CD4-positive, alpha-beta T cell (primary cell): ENCODE measurements around the gene ARMC9. TPM values are rescaled to one million over a fixed set of nuclear protein-coding genes. Genes with fewer than 3 reads are reported as not detected.

ENCODE experiments used
- ATAC-seq: fragments of 200-7000 bp; cut with Tn5 transposase; one replicate; pipeline ENCODE4 v1.10.0; 2022; ENCODE audit warnings: mild to moderate bottlenecking; ENCODE audit not compliant: poor library complexity
- CTCF ChIA-PET: fragments of 350-600 bp; sonication (Branson Sonifier 250); formaldehyde crosslinking; loops from one replicate; lab custom pipeline; 2021; ENCODE audit warnings: antibody characterized with exemption, inconsistent platforms; lab: Charles Lee
- POLR2A ChIA-PET: fragments of 350-600 bp; sonication (Branson Sonifier 250); formaldehyde crosslinking; loops from one replicate; lab custom pipeline; 2021; ENCODE audit warnings: antibody characterized with exemption, inconsistent platforms; lab: Charles Lee
- DNase-seq, 14 experiments: peaks; one replicate each; pipeline ENCODE4 v3.0.0-alpha.2; 2013 to 2020; ENCODE audit warnings: mixed read lengths in 2 of 14
- H3K27ac ChIP-seq, 2 donors: one replicate each; pipeline versions ENCODE4 v1.5.1 to v1.7.0; 2013; ENCODE audit warnings: low read length in 2 of 2, low read depth in 1 of 2, mild to moderate bottlenecking in 1 of 2
- H3K27me3 ChIP-seq, 2 experiments: 1 replicate in 1 of 2; 2 replicates in 1 of 2; pipeline versions ENCODE4 v1.6.1 to v1.7.0; 2013; ENCODE audit warnings: low read length in 2 of 2, control low read depth in 1 of 2, mild to moderate bottlenecking in 1 of 2, moderate library complexity in 1 of 2; ENCODE audit not compliant: insufficient read depth in 2 of 2, control insufficient read depth in 1 of 2
- H3K36me3 ChIP-seq: one replicate; pipeline ENCODE4 v1.6.1; 2013; ENCODE audit warnings: low read length, control low read depth; ENCODE audit not compliant: insufficient read depth
- H3K4me1 ChIP-seq: one replicate; pipeline ENCODE4 v1.6.1; 2013; ENCODE audit warnings: low read length, control low read depth; ENCODE audit not compliant: insufficient read depth
- H3K4me3 ChIP-seq: one replicate; pipeline ENCODE4 v1.5.1; 2013; ENCODE audit warnings: mild to moderate bottlenecking, low read length, moderate library complexity
- H3K9me3 ChIP-seq, 2 experiments: 1 replicate in 1 of 2; 2 replicates in 1 of 2; pipeline versions ENCODE4 v1.6.1 to v1.7.0; 2013; ENCODE audit warnings: low read length in 2 of 2, mild to moderate bottlenecking in 2 of 2, control low read depth in 1 of 2, moderate library complexity in 1 of 2; ENCODE audit not compliant: control insufficient read depth in 1 of 2, insufficient read depth in 1 of 2
- H3K27ac Mint-ChIP-seq: one replicate; pipeline ENCODE4 v1.8.0; 2020; ENCODE audit warnings: mixed read lengths
- H3K27me3 Mint-ChIP-seq: one replicate; pipeline ENCODE4 v1.8.0; 2021; ENCODE audit warnings: mixed read lengths
- H3K36me3 Mint-ChIP-seq: one replicate; pipeline ENCODE4 v1.8.0; 2021; ENCODE audit warnings: low read depth, mixed read lengths
- H3K4me1 Mint-ChIP-seq: one replicate; pipeline ENCODE4 v1.8.0; 2021; ENCODE audit warnings: low read depth, mixed read lengths
- H3K4me3 Mint-ChIP-seq: one replicate; pipeline ENCODE4 v1.8.0; 2020; ENCODE audit warnings: mild to moderate bottlenecking, mixed read lengths
- H3K9me3 Mint-ChIP-seq: one replicate; pipeline ENCODE4 v1.8.0; 2020; ENCODE audit warnings: mixed read lengths
- intact Hi-C, 2 experiments: fragments of 100-400 bp; cut with DNase I in 1 of 2; cut with micrococcal nuclease in 1 of 2; formaldehyde crosslinking; loops; one replicate each; pipeline versions ENCODE4 v1.15.1 to v1.9.0; 2023 to 2025; cut with DNase I, micrococcal nuclease
- total RNA-seq, 174 experiments: library from RNA in 2 of 174; stranded (reverse) in 2 of 174; gene quantifications; one replicate each; pipeline ENCODE4 v1.2.3 and lab custom pipeline; 2021 to 2026
- TF ChIP-seq, protein P1 (sequence below): fragments of 200-600 bp; IDR thresholded peaks from one replicate; pipeline ENCODE4 v1.8.0; 2022; ENCODE audit warnings: antibody characterized with exemption, mild to moderate bottlenecking

ARMC9 gene
- total RNA-seq, 2 experiments from 2014 or later, result 0.16 to 0.42 TPM

DNA sequence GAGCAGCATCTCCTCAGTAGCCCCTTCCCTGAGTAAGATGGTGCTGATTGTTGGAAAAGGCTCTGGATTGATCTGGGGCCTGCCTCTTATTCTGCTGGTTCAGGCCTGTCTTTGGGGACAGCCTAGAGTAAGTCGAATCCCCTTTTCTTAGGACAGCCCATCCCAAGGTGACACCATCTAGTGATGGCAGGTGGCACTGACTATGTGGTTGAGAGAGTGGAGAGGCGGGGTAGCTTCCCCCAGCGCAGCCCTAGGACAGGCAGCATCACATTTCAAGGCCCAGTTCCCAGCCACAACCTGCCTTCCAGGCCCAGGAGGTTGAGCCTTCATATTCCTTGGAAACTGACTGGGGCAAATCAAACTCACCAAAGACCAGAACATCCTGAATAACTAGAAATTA, 128.0 kb downstream of the ARMC9 start:
- Histone ChIP-seq H3K4me3 (no peak overlapping the region), H3K4me1 (peaks cover 3% of the 10 kb centered on the region), H3K9me3 (no peaks in the 10 kb centered on the region), H3K27me3 (peaks cover 0 to 2% of the 10 kb centered on the region in 2 experiments), H3K36me3 (no peaks in the 10 kb centered on the region), H3K27ac (no peak overlapping the region)
- Mint-ChIP-seq H3K4me1 (no peaks in the 10 kb centered on the region), H3K9me3 (no peaks in the 10 kb centered on the region), H3K4me3 (no peak overlapping the region), H3K36me3 (no peaks in the 10 kb centered on the region), H3K27ac (no peak overlapping the region), H3K27me3 (peaks cover 7% of the 10 kb centered on the region)
- intact Hi-C loops, result no loop called here
- ATAC-seq, result no peak
- ChIA-PET CTCF (no interaction called here), POLR2A (no interaction called here)
- no peak for DNase-seq
- TF ChIP-seq, protein P1, sequence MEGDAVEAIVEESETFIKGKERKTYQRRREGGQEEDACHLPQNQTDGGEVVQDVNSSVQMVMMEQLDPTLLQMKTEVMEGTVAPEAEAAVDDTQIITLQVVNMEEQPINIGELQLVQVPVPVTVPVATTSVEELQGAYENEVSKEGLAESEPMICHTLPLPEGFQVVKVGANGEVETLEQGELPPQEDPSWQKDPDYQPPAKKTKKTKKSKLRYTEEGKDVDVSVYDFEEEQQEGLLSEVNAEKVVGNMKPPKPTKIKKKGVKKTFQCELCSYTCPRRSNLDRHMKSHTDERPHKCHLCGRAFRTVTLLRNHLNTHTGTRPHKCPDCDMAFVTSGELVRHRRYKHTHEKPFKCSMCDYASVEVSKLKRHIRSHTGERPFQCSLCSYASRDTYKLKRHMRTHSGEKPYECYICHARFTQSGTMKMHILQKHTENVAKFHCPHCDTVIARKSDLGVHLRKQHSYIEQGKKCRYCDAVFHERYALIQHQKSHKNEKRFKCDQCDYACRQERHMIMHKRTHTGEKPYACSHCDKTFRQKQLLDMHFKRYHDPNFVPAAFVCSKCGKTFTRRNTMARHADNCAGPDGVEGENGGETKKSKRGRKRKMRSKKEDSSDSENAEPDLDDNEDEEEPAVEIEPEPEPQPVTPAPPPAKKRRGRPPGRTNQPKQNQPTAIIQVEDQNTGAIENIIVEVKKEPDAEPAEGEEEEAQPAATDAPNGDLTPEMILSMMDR, result no peak

DNA sequence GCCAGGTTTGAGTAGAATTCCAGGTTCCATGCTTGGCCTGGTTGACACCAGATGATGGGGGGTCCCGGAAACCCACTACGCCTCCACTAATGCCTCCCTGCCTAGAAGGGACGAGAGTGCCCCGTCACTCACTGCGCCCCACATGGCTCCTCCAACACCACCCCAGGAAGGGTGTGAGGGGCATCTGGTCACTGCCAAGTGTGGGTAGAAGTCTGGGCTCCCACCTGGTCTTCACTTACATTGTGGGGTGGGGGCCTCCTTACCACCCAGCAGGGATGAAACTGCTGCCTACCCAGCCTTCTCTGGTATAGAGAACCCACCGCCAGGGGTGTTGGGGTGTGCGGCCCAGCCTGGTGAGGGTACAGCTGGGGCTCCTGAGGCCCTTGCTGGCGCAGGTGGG, 131.9 kb downstream of the ARMC9 start:
- H3K27ac ChIP-seq, result no peak overlapping the region
- no peak overlapping the region for H3K4me3 Mint-ChIP-seq
- no peaks in the 10 kb centered on the region for H3K4me1 Mint-ChIP-seq
- H3K27me3 ChIP-seq, result no peaks in the 10 kb centered on the region
- DNase-seq, result no peak
- intact Hi-C loops, result no loop called here
- no peak overlapping the region for H3K27ac Mint-ChIP-seq
- H3K9me3 ChIP-seq, result no peaks in the 10 kb centered on the region
- H3K36me3 ChIP-seq, result no peaks in the 10 kb centered on the region
- no peaks in the 10 kb centered on the region for H3K27me3 Mint-ChIP-seq
- H3K9me3 Mint-ChIP-seq, result no peaks in the 10 kb centered on the region
- H3K36me3 Mint-ChIP-seq, result no peaks in the 10 kb centered on the region
- ATAC-seq, result no peak
- CTCF ChIA-PET, result no interaction called here
- H3K4me1 ChIP-seq, result no peaks in the 10 kb centered on the region
- POLR2A ChIA-PET, result no interaction called here
- TF ChIP-seq, protein P1, result no peak
- H3K4me3 ChIP-seq, result no peak overlapping the region

DNA sequence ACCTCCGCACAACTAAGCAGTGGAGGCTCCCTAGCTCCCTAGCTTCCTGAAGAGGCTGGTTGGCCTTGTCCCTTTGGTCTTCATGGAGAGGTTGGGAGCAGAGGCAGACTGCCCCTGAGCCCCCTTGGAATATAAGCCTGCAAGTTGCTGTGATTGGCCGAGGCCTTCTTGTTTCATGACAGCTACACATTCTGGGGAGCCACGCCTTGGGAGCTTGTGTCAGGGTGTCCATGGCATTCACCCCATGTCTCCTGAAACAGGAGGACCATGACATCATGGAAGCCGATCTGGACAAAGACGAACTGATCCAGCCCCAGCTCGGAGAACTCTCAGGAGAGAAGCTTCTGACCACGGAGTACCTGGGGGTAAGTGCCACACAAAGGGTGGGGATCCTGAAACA, 133.1 kb downstream of the ARMC9 start:
- TF ChIP-seq, protein P1, result no peak
- H3K9me3 ChIP-seq, result no peaks in the 10 kb centered on the region
- intact Hi-C loops, result no loop called here
- POLR2A ChIA-PET, result no interaction called here
- no peak overlapping the region for H3K27ac Mint-ChIP-seq
- H3K36me3 Mint-ChIP-seq, result no peaks in the 10 kb centered on the region
- no peak for ATAC-seq
- H3K4me3 ChIP-seq, result no peak overlapping the region
- no peaks in the 10 kb centered on the region for H3K27me3 Mint-ChIP-seq
- no peaks in the 10 kb centered on the region for H3K27me3 ChIP-seq
- no peak overlapping the region for H3K4me3 Mint-ChIP-seq
- H3K4me1 Mint-ChIP-seq, result no peaks in the 10 kb centered on the region
- CTCF ChIA-PET, result interaction anchor here (0.6 kb wide), 1 partner anchor 1408 kb away, joined by 3 read pairs; no protein-coding TSS in a partner anchor
- H3K36me3 ChIP-seq, result no peaks in the 10 kb centered on the region
- H3K4me1 ChIP-seq, result no peaks in the 10 kb centered on the region
- no peak for DNase-seq
- no peak overlapping the region for H3K27ac ChIP-seq
- H3K9me3 Mint-ChIP-seq, result no peaks in the 10 kb centered on the region
